ENCODE data around the gene CLPTM1L. TPM values are rescaled to one million over a fixed set of nuclear protein-coding genes. Genes with fewer than 3 reads are reported as not detected.

CLPTM1L gene
- total and polyA plus RNA-seq, 2 donors (not counting 1 experiment from before 2014, with no cell fraction given), result 78.4 to 99.9 TPM

DNA sequence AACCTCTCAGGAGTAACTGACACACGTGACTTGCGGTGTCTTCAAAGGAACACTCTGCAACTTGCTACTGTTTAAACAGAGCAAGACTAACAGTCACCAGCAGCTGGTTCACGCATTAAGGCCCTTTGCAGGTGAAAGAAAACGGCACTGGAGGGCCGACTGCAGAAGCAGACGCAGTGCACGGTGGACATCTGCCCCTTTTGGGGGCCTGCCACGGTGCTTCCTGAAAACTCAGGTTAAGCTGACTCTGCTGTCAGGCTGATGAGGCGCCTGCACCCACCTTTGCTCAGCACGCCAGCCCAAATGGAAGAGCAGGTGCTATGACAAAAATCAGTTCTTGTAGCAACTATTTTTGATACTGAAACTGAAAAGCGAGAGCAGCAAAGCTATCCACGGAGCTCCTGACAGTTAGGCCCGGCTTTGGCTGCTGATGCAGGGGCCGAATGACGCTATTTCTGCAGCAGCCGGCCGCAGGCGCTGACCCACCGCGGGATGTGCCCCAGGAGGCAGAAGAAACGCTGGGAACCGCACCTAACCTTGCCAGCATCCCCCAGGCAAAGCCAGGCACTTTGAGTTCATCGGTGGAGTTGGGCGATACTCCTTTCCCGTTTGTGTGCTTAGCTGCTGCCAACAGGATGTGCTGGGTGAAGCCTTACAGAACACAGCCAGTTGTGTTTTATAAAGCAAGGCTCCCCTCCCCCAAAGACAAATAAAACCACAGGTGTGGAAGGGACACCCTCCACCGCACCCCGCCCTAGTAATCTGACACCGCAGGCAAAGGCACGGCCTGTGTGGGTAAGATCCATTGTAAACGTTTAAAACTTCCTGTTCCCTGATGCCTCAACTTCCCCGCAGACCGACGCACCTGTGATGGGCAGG is 29.0 kb downstream of the CLPTM1L start:
- peak; percentile 59 for DNase-seq
- peak overlapping the region; percentile 67 for H3K9ac ChIP-seq (ENCODE audit: low read length)
- CTCF ChIA-PET, result interaction anchor here (0.8 to 1.5 kb wide), 4 partner anchors 25 to 329 kb away, joined by 3 to 5 read pairs (median 4); no protein-coding TSS in a partner anchor
- under 1% methylated on average over 32 of the region's 33 CpGs for WGBS (ENCODE audit: insufficient coverage)
- H3K9me3 ChIP-seq (ENCODE audit: control extremely low read depth in 1 of 3, control insufficient read depth in 2 of 3, insufficient read depth in 1 of 3, low read length in 2 of 3), result peaks cover 0 to 10% (median 5%) of the 10 kb centered on the region in 3 donors
- H3K9me3 Mint-ChIP-seq (ENCODE audit: insufficient read depth), result peaks cover 3% of the 10 kb centered on the region
- no peaks in the 10 kb centered on the region for H4K20me1 ChIP-seq (ENCODE audit: control insufficient read depth, insufficient read depth, low read length, poor library complexity, severe bottlenecking)
- peaks cover 0 to 24% of the 10 kb centered on the region in 2 experiments for H3K36me3 ChIP-seq (replicated peaks in 1 of 2; ENCODE audit: control extremely low read depth in 1 of 2, control insufficient read depth in 1 of 2, extremely low read depth in 1 of 2, insufficient read depth in 2 of 2, low read length in 1 of 2)
- peaks cover 49 to 50% of the 10 kb centered on the region in 2 donors for H3K4me1 ChIP-seq (ENCODE audit: control insufficient read depth in 2 of 2, insufficient read depth in 2 of 2, low read length in 2 of 2)
- TF ChIP-seq, protein P1, sequence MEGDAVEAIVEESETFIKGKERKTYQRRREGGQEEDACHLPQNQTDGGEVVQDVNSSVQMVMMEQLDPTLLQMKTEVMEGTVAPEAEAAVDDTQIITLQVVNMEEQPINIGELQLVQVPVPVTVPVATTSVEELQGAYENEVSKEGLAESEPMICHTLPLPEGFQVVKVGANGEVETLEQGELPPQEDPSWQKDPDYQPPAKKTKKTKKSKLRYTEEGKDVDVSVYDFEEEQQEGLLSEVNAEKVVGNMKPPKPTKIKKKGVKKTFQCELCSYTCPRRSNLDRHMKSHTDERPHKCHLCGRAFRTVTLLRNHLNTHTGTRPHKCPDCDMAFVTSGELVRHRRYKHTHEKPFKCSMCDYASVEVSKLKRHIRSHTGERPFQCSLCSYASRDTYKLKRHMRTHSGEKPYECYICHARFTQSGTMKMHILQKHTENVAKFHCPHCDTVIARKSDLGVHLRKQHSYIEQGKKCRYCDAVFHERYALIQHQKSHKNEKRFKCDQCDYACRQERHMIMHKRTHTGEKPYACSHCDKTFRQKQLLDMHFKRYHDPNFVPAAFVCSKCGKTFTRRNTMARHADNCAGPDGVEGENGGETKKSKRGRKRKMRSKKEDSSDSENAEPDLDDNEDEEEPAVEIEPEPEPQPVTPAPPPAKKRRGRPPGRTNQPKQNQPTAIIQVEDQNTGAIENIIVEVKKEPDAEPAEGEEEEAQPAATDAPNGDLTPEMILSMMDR (IDR thresholded peaks at IDR 0.05), result no peak
- TF ChIP-seq EZH2 (IDR thresholded peaks at IDR 0.05; ENCODE audit: borderline replicate concordance, insufficient read depth, low read depth, low read length, poor library complexity, severe bottlenecking), result no peak
- H2AFZ ChIP-seq (ENCODE audit: insufficient read depth, low read depth, low read length, poor library complexity, severe bottlenecking), result peak overlapping the region; percentile 75
- H3K4me3 ChIP-seq (ENCODE audit: control extremely low read depth in 1 of 5, extremely low read depth in 1 of 5, insufficient read depth in 1 of 5, low read depth in 2 of 5, low read length in 4 of 5), result peak overlapping the region in 4 of 5 experiments; percentile 30 to 62 (median 53)
- peaks cover 4% of the 10 kb centered on the region for H3K27me3 Mint-ChIP-seq
- H3K4me3 Mint-ChIP-seq, result peak overlapping the region; percentile 86
- POLR2A ChIA-PET, result interaction anchor here (0.5 kb wide), 1 partner anchor 842 kb away, joined by 3 read pairs; no protein-coding TSS in a partner anchor
- peaks cover 0 to 9% (median 0%) of the 10 kb centered on the region in 4 experiments for H3K27me3 ChIP-seq (replicated peaks in 1 of 4; ENCODE audit: control extremely low read depth in 1 of 4, control insufficient read depth in 3 of 4, insufficient read depth in 4 of 4, low read length in 3 of 4)
- intact Hi-C loops (cut with micrococcal nuclease), result no loop called here
- peaks cover 51% of the 10 kb centered on the region for H3K4me1 Mint-ChIP-seq
- H3K27ac Mint-ChIP-seq, result peak overlapping the region; percentile 90
- no peaks in the 10 kb centered on the region for H3K79me2 ChIP-seq (ENCODE audit: control insufficient read depth, insufficient read depth, low read length)
- peak overlapping the region; percentile 50 to 66 for H3K27ac ChIP-seq (ENCODE audit: low read length in 2 of 2)
- peak; percentile 49 for ATAC-seq (ENCODE audit: low read depth)
- peak overlapping the region; percentile 91 for H3K4me2 ChIP-seq (replicated peaks; ENCODE audit: low read depth, low read length, poor library complexity, severe bottlenecking)
